NCI-H2196 (cell line): ENCODE data around the gene AKAP8.
"Not testable (repeated sequence)": the region's sequence is repeated elsewhere in the genome, so short reads cannot be mapped to it uniquely, and the experiment has no call there.

Experiments used
- DNase-seq: peaks from one replicate; lab custom pipeline; 2025; ENCODE audit not compliant: unreplicated experiment; lab: John Stamatoyannopoulos, UW

AKAP8 gene

DNA sequence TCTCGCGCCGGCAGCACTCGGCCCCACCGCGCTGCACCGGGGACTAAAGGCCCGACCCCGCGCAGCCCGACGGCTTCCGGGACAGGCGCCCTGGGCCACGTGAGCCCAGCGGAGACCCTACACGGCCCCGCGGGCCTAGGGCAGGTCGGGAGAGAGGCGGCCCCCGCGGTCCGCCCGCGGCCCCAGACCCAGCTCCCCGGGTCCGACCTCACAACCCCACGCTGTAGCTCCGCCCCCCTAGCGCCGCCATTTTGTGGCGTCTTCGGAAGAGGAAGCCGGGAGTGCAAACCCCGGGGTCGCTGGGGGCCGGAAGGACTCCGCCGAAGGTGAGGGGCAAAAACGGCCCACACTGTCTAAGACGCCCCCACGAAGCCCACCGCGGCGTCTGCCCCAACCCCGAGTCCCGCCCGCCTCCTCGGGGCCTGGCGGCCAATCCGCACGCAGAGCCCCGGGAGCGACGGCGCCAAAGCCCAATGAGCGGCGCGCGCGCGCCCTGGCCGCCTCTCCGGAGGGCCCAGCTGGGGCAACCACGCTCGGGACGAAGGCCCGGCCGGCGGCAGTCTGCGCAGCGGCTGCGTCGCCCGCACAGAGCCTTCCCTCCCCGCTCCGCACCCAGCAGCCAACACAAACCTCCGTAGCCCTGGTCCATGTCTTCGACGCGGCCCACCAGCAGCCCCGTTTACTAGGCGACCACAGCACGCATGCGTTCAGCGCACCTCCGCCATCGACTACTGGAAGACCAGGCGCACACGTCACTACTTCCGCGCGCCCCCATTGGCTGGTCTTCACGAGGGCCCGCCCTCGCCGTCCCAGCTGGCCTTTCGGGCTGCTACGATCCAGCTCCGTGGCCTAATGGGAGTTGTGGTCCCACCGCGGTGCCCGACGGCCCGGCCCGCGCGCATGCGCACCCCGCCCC, at the start of gene AKAP8:
Gene AKAP8, minus strand, starts transcription at position 705 of the 916 bp plus-strand sequence. Its CDS starts 56 bp downstream, at position 649.
- peak; percentile 97 for DNase-seq

DNA sequence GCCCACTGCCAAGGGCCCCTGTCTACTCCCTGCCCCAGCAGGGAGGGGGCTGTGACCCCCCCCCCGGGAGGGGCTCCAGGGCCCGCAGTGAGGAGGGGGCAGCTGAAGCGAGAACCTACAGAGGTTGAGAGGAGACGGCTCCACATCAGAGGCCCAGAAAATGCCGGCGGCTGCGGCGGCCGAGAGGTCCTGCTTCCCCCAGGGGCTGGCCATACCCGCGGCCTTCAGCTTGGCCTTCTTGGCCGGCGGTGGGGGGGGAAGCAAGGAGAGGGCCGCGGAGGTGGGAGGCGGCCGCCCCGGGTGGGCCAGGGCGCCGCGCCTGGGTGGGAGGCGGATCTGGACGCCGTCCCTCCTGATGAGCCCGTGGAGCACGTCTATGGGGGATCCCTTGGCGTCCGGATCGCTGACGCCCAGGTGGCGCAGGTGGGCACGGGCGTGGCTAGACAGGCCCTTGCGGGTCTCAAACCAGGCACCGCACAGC, 48.4 kb upstream of the AKAP8 start:
- no peak for DNase-seq

DNA sequence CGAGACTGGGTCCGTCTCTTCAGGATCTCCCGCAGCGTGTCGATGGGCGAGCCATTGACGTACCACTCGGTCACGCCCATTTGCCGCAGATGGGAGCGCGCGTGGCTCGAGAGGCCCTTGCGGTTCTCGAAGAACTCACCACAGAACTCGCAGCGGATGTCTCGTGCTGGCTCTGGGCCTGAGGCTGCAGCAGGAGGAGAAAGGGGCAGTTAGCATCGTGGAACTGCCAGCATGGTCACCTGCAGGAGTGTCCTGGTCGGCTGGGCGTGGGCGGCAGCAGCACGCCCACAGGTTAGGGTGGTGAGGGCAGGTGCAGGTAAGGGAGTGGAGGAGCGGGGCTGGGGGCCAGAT, 47.7 kb upstream of the AKAP8 start:
- no peak for DNase-seq

DNA sequence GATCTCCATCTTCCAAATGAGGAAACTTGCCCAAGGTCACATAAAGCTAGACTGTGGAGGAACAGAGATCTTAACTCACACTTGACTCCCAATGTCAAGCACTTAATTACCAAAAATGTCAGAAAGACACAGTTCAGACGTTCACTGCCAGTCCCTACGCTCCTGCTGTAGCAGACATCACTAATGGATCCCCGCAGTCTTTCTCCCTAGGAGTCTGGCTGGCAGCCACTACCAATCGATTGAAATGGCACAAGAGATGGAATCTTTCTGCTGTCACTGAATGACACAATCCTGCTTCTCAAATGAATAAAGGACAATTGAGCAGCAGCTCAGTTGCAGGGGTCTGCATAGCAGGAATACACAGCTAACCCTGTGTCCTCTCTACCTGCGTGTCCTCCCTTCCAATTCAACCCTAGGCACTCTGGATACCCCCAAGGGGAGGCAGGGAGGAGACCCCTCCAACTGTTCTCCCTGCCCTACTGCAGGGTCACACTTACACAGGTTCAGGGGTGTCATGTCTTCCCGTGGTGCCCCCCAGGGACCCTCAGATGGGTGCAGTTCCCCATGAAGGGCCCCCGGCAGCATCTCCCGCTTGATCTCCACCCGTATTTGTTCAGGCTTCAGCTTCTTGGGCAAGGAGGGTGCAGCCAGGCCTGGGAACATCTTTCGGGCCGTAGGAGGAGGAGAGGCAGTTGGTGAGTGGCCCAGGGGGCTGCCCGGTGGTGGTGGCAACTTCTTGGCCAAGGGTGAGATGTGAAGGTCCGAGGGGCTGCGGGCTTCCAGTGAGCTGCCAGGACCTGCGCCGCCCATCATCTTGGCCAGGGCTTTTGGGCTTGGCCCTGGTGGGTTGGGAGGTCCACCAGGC, 47.1 kb upstream of the AKAP8 start:
- peak; percentile 23 for DNase-seq

DNA sequence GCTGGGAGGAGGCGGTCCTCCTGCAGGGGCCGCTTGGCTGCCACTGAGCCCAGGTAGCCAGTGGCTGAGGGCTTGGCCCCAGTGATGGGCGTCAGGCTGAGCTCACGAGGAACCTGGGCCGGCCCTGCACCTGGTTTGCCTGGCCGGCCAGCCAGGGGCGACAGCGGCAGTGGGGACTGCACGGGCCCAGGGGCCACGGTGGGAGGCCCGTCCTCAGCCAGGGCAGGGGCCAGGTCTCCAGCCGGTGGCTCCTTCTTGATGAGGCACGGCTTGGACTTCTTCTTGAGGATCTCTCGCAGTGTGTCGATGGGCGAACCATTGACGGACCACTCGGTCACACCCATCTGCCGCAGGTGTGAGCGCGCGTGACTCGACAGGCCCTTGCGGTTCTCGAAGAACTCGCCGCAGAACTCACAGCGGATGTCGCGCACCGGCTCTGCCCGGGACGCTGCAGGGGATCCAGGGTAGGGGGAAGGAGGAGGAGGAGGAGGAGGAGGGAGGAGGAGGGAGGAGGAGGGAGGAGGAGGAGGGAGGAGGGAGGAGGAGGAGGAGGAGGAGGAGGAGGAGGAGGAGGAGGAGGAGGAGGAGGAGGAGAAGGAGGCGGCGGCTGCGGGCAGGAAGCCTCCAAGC, 45.8 kb upstream of the AKAP8 start:
- DNase-seq = no peak

DNA sequence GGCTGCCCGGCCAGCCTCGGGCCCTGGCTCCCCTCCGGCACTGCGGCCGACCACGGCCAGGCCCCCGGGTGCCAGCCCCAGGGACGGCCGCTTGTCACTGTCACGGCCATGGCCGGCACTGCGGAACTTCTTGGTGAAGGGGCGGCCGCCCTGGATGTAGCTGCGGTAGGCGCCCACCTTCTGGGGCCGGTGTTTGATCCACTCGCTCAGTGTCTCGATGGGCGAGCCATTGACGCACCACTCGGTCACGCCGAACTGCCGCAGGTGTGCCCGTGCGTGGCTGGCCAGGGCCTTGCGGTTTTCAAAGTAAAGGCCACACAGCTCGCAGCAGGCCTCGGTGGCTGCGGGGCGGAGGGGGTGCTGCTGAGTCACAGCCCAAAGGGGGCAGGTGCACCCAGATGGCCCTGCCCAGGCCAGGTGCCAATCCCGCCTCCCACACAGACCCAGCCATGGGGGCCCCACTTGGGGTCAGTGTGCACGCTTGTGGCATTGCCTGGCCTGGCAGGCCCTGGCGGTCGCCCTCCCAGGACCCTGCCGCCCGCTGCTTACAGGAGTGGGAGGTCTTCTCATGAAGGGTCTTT, 45.2 kb upstream of the AKAP8 start:
- no peak for DNase-seq

DNA sequence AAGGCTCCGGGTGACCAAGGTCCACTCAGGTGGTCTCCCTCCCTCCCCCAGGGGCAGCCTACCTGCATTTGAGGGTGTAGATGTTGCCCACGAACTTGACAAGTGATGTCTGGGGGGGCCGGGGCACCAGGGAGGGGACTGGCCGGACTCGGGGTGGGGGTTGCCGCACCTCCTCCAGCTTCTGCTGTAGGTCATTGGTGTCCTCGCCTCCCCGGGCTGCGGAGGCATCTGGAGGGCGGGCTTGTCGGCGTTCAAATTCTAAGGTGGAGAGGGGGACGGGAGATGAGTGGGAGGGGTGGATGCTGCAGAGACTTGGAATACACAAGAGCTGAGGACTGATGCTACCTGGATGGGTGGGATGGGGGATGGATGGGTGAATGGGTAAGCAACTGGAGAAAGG, 44.5 kb upstream of the AKAP8 start:
- no peak for DNase-seq

DNA sequence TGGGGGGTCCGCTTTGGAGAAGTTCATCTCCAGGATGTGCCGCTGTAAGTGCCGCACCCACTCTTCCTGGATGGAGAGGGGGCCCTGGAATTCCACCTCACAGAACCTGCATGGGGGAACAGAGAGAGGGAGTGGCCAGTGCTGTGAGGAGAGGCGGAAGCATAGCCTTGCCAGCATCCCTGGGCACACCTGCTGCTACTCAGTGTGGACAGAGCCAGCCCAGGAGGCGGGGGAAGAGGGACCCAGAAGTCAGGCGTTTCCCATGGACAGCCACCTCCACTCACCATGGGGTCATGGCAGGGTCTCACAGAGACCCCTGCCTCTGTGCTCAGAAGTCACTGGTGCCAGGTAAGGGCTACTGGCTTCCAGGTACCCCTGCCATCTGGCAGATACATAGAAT, 43.5 kb upstream of the AKAP8 start:
- DNase-seq = no peak

DNA sequence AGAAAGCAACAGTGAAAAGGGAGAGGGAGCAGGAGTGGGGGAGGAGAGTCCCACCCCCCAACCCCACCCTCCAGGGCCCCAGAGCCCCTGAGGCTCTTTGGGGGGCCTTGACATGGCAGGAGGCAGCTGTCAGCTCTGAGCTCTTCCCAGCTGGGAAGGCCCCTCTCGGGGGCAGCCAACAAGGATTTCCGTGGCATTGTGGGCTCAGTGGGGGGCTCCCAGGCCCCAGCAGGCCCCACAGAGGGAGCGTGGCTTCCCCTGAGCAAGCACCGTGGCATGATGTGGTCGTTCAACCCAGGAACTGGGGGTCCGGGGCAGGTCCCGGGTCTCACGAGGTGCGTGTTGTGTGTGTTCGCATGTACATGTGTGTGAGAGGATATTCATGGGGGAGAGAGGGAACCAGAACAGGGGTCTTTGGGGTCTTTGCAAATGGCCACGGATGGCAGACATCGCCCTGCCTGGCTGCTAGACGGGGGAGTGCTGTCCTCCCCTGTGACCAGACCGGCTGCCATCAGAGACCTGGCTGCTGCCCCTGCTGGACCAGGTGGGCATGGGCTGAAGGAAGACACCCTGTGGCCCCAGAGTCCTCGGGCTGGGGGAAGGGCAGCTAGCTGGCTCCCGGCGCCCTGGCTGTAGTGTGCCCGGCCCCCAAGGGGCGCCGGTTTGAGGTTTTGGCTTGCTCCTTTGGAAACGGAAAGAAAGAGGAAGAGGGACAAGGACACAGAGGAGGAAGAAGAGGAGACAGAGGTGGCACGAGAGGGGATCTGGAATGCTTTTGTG, 42.9 kb upstream of the AKAP8 start:
- DNase-seq = no peak

DNA sequence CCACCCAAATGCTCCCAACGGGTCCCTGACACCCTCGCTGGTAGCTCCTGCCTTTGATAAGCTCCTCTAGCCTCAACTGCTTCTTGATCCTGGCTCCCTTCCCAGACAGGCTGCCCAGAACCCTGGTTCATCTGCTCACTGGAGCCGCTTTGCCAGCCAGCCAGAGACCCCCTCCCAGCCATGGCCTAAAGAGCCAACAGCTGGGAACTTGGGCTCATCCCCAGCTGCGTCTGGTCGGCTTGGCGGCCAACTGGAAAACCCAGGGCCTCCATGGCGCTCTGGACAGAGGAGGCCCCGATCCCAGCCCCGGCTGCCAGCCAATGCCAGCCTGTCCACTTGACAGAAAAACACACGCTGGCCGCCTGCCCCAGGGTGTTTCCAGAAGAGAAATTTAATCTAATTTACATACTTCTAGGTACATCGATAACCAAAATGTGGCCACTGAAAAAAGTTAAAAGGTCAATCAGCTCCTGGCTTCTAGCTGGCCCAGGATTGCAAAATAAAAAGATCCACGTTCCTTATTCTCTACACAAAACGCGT, 42.2 kb upstream of the AKAP8 start:
- DNase-seq = peak; percentile 84

DNA sequence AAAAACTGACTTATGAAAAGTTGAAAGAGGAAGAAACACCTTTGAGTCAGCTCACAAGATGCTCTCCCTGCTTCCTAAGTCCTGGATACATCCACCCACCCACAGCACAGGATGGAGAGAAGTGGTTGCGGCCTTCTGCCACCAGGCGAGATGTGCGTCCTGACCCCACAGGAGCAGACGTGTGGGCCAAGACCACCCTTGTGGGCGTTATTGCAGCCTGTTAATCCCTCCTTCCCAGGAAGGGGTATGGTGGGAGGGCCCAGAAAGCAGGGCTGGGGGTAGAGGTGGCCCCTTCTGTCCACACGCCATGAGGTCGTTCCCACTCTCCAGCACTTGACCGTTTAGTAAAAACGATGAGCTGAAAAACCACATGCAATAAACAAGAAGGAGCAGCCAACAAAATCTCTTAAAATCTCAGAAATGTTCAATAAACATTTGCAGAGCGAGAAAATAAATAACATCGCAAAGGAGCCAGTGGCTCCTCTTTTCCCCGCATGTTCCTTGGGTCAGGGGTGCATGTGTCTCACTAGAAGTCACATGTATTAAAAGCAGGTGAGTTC, 41.6 kb upstream of the AKAP8 start:
- DNase-seq = no peak

DNA sequence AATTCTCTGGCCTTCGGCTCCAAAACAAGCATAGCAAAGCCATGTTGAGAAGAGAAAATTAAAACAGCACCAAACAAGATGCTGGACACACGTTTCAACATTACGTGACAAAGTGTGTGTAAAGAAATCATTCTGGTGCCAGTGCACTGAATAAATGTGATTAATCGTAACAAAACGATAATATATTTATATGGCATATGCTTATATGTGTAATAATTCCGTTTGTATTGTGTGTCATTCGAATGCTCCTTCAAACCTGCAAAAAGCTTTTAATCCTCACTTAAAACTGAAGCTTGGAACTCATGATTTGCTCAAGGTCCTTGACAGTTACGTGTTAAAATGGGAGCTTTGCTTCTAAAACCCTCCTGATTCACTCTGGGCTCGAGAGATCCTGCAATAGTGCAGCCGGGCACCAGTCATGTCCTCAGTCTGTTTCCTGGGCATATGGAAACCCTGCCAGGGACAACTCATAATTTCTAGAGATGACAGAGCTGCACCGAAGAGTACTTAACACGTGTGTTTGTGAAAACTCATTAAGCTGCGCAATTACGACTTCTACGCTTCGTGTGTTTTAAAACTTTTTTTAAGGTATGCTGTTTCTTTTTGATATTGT, 39.9 kb upstream of the AKAP8 start:
- DNase-seq = no peak

DNA sequence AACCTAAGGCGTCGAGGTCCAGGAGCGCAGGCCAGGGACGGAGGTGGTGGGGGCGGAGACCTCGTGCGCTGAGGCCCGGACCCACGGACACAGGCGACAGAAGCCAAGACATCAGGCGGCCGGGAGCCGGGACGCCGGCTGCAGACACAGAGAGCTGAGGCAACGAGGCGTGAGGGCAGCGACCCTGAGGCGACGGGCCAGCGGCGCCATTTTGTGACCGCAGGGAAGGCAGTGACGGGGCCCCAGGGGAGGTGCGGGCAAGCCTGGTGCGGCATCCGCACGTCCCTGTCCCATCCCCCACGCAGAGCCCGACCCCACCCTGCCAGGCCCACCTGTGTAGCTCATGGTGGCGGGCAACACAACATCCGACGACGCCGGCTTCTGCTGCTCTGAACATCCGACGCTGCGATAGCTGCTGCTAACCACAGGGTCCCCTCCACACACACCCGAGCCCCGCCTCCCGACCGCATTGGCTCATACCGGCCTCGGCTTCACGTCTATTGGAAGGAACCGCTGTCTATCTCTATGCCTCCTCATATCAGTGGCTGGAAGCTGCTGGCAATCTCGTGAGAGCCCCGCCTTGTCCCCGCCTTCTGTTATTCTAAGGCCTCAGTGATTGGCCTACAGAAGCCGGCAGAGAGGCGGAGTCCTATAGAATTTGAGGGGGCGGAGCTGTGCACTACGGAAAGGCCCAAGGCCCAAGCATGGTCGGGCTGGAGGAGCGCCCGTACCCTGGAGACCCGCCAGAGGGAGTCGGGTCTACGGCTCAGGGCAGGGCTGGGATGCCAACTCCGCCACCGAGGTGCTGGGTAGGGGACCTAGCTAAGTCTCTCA, 39.2 kb upstream of the AKAP8 start, which contains the start of gene AKAP8L:
Gene AKAP8L, minus strand, starts transcription at position 410 of the 834 bp plus-strand sequence. Its CDS starts 65 bp downstream, at position 345.
- DNase-seq = peak; percentile 99

DNA sequence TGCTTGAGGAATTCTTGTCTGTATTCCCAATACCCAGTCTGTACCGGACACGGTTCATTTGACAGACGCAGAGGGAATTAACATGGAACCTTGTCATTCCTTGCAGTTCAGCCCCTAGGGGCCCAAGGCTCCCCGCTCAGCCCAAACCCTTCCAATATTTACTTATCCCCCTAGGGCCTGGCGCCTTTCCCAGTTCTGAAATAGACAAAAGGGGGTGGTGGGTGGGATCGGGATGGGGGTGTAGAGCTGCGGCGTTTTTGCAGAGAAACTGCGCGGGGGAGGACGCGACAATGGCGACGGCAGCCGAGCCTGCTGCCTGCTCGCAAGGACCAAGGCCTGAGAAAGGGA, 38.6 kb upstream of the AKAP8 start:
- DNase-seq = no peak

DNA sequence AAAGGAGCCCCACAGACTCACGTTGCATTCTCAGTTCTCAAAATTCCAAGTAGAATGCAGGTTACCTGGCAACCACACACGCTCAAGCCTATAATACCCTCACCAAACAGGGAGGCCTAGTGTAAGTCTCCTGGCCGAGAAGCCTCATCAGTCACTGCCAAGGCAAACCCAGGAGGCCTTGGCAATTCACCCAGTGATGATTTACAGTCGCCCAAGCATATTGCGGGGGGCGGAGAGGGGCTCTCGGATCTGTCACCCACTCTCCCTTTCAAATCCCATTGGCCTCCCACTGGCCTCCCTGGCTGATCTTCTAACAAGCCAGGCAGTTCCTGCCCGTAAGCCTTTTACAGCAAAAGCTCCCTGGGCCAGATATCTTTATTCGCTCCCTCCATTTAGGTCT, 38.1 kb upstream of the AKAP8 start:
- no peak for DNase-seq

DNA sequence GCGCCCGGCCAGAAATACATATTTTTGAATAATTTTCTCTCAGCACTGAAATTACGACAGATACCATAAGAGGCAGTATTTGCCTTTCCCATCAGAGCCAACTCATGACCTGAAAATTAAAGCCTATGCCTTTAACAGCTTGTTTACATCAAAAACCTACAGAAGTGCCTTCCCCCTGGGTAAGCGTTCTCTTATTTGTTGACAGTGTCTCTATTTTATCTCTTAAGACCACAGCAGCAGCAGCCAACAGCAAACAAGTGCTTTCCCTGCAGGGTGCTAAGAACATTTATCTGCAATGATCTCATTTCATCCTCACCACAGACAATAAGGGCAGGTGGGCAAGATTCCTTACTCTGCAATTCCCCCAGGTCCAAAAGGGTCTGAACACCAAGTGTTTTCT, 33.2 kb upstream of the AKAP8 start:
- DNase-seq = no peak

DNA sequence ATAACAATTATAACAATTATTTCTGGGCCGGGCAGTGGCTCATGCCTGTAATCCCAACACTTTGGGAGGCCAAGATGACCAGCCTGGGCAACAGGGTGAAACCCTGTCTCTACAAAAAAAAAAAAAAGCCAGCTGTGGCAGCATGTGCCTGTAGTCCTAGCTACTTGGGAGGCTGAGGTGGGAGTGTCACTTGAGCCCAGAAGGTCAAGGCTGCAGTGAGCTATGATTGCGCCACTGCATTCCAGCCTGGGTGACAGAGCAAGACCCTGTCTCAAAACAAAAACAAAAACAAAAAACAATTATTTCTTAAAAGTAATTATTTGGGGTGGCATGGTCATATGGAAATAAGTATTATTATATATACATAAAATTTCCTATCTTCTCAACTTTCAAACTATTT, 31.8 kb upstream of the AKAP8 start:
- not testable (repeated sequence) for DNase-seq

DNA sequence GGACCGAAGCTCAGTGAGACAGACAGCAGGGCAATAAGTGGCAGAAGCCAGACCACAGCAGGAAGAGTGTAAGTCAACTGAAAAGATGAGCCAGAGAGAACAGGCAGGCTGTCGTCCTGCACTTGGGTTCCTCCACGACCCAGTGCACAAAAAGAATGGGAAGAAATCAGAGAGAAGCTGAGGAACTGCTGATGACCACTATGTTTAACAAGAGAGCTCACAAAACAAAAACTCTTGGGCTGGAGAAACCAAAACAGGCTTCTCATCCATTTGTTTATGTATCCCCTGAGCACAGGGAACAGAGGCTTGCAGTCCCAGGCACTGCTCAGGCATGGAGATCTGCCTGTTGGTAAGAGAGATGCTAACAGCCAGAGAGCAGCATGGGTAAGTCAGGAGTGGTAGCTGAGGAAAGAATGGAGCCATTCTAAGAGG, 25.2 kb upstream of the AKAP8 start:
- DNase-seq = no peak
